Gastroesophageal sphincter (tissue), 3 donors: Measurements from ENCODE around the gene CIAO2A.

Experiments
- CTCF ChIP-seq, 4 experiments: fragments of 200-600 bp in 2 of 4; fragments of 450-650 bp in 2 of 4; sonication (generic) in 1 of 4; IDR thresholded peaks; one replicate each; pipeline ENCODE4 v1.5.1; 2017 to 2019; ENCODE audit warnings: antibody characterized with exemption in 4 of 4, mild to moderate bottlenecking in 2 of 4, moderate library complexity in 2 of 4
- POLR2AphosphoS5 ChIP-seq: sonication (generic); formaldehyde crosslinking; IDR thresholded peaks from one replicate; pipeline ENCODE4 v1.6.1; 2017; ENCODE audit warnings: antibody characterized with exemption

- TF ChIP-seq POLR2AphosphoS5 (no peak), CTCF (IDR thresholded peaks at IDR 0.05) (no peak)
These were observed 63.5 kb downstream of the CIAO2A start for GRCh38 chr15:64030123-64030522.
